ENCODE measurements around the gene DDAH1. TPM values are rescaled to one million over a fixed set of nuclear protein-coding genes. Genes with fewer than 3 reads are reported as not detected.

DDAH1 gene
- total and polyA plus RNA-seq, 7 donors = 11.5 to 43.2 (median 25.2) TPM

- Histone ChIP-seq H3K27ac (peak overlapping the region; percentile 46 to 96 (median 49)), H3K36me3 (no peaks in the 10 kb centered on the region), H3K4me1 (peaks cover 0 to 21% (median 14%) of the 10 kb centered on the region in 4 donors), H3K27me3 (no peaks in the 10 kb centered on the region), H3K4me3 (no peak overlapping the region), H3K9me3 (no peaks in the 10 kb centered on the region)
- DNase-seq = no peak
- WGBS, 2 donors = 59 to 74% methylated on average over 10 of the region's 10 CpGs
- intact Hi-C loops (cut with DNase I) = no loop called here
- TF ChIP-seq POLR2A (IDR thresholded peaks at IDR 0.05) = no peak
- TF ChIP-seq, protein P1, sequence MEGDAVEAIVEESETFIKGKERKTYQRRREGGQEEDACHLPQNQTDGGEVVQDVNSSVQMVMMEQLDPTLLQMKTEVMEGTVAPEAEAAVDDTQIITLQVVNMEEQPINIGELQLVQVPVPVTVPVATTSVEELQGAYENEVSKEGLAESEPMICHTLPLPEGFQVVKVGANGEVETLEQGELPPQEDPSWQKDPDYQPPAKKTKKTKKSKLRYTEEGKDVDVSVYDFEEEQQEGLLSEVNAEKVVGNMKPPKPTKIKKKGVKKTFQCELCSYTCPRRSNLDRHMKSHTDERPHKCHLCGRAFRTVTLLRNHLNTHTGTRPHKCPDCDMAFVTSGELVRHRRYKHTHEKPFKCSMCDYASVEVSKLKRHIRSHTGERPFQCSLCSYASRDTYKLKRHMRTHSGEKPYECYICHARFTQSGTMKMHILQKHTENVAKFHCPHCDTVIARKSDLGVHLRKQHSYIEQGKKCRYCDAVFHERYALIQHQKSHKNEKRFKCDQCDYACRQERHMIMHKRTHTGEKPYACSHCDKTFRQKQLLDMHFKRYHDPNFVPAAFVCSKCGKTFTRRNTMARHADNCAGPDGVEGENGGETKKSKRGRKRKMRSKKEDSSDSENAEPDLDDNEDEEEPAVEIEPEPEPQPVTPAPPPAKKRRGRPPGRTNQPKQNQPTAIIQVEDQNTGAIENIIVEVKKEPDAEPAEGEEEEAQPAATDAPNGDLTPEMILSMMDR (IDR thresholded peaks at IDR 0.05) = no peak
- no peak for TF ChIP-seq POLR2AphosphoS5 (IDR thresholded peaks at IDR 0.05)
- TF ChIP-seq EP300 (IDR thresholded peaks at IDR 0.05) = no peak
Measured at GRCh38 chr1:85279458-85280080, 185.4 kb downstream of the DDAH1 start.

DNA sequence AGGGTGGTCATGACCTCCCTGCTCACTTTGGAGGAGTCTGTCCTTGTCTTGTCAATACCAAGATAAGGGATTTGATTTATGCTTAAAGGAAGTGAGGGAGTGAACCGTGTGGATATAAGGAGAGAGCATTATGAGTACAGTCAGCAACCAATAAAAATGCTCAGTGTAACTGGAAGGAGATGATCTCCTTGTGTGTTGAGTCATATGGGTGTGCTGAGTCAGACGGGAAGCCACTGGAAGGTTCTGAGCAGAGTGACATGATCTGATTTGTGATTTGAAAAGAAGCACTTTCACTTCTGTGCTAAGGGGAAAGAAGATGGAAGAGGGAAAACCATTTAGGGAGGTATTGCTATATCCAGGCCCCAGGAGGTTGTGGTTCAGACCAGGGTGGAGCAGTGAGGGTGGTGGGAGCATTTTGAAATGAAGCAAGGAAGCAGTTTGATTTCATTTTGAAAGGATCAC is 186.1 kb downstream of the DDAH1 start:
- Histone ChIP-seq H3K9me3 (no peaks in the 10 kb centered on the region), H3K27me3 (no peaks in the 10 kb centered on the region), H3K4me1 (peaks cover 0 to 27% (median 20%) of the 10 kb centered on the region in 4 donors), H3K27ac (peak overlapping the region; percentile 46 to 96 (median 49)), H3K36me3 (no peaks in the 10 kb centered on the region), H3K4me3 (no peak overlapping the region)
- TF ChIP-seq EP300 (IDR thresholded peaks at IDR 0.05) (no peak), POLR2AphosphoS5 (IDR thresholded peaks at IDR 0.05) (peak in 2 of 4 donors; percentile 8 to 59)
- intact Hi-C loops (cut with DNase I) = no loop called here
- WGBS, 2 donors = 1 to 11% methylated on average over 2 of the region's 2 CpGs
- no peak for DNase-seq

DNA sequence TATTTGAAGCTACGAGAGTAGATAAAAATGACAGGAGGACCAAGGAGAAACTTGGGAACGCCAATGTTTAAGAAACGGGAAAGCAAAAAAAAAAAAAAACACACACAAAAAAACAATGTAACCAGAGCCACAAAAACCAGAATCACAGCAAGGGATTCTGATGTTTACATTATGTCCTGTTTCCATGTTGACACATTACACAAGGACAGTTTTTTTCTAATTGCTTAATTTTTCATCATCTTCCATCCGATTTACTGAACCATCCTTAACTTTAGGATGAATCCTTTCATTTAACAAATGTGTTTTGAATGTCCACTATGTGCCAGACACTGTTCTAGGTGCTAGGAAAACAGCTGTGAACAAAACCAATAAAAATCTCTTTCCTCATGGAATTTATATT is 187.2 kb downstream of the DDAH1 start:
- H3K4me3 ChIP-seq = no peak overlapping the region
- peak overlapping the region; percentile 48 to 98 (median 96) for H3K27ac ChIP-seq
- WGBS, 2 donors = 90 to 95% methylated on average over 4 of the region's 4 CpGs
- peaks cover 0 to 35% (median 29%) of the 10 kb centered on the region in 4 donors for H3K4me1 ChIP-seq
- intact Hi-C loops (cut with DNase I) = no loop called here
- no peaks in the 10 kb centered on the region for H3K27me3 ChIP-seq
- H3K9me3 ChIP-seq = no peaks in the 10 kb centered on the region
- DNase-seq = no peak
- H3K36me3 ChIP-seq = no peaks in the 10 kb centered on the region
- TF ChIP-seq EP300 (IDR thresholded peaks at IDR 0.05) (no peak), POLR2A (IDR thresholded peaks at IDR 0.05) (no peak), POLR2AphosphoS5 (IDR thresholded peaks at IDR 0.05) (no peak)
- TF ChIP-seq, protein P1 (IDR thresholded peaks at IDR 0.05) = no peak

DNA sequence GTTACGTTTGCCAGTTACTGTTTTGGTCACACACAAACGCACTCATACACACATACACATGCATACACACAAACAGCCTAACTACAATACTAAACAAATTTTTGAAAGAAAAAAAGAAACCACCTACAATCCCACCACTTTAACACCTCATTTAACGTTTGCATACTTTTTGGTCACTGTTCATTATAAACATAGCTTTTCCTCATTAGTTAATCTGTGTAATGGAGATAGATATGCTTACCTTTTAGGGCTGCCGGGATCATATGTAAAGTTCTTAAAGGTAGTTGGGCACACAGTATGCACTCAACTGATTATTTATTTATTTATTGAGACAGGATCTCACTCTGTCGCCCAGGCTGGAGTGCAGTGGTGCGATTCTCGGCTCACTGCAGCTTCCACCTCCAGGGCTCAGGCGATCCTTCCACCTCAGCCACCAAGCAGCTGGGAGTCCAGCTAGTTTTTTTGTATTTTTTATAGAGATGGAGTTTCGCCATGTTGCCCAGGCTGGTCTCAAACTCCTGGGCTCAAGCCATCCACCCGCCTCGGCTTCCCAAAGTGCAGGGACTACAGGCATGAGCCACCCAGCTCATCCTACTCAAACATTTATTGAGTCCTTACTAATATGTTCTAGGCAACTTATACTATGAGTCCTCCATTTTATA is 187.8 kb downstream of the DDAH1 start:
- Histone ChIP-seq H3K4me3 (peak overlapping the region; percentile 74 to 96 (median 95)), H3K4me1 (peaks cover 0 to 39% (median 31%) of the 10 kb centered on the region in 4 donors), H3K36me3 (no peaks in the 10 kb centered on the region), H3K27ac (peak overlapping the region; percentile 95 to 98 (median 96)), H3K27me3 (no peaks in the 10 kb centered on the region), H3K9me3 (no peaks in the 10 kb centered on the region)
- intact Hi-C loops (cut with DNase I) = no loop called here
- DNase-seq = no peak
- TF ChIP-seq, protein P1 (IDR thresholded peaks at IDR 0.05) = no peak
- peak in 1 of 2 donors; percentile 60 for TF ChIP-seq POLR2A (IDR thresholded peaks at IDR 0.05)
- WGBS, 2 donors = 55 to 62% methylated on average over 11 of the region's 11 CpGs

- DNase-seq = peak; percentile 99
- WGBS, 2 donors = 0% methylated on average over 78 of the region's 78 CpGs
- Histone ChIP-seq H3K4me3 (peak within 1 kb of the TSS; percentile 74 to 96 (median 95)), H3K27me3 (no peaks in the 10 kb centered on the region), H3K4me1 (peaks cover 0 to 39% (median 31%) of the 10 kb centered on the region in 4 donors), H3K36me3 (no peaks in the 10 kb centered on the region), H3K27ac (peak within 1 kb of the TSS; percentile 95 to 98 (median 96)), H3K9me3 (no peaks in the 10 kb centered on the region)
- intact Hi-C loops (cut with DNase I) = no loop called here
- TF ChIP-seq POLR2AphosphoS5 (IDR thresholded peaks at IDR 0.05) (peak; percentile 89 to 92 (median 92)), POLR2A (IDR thresholded peaks at IDR 0.05) (peak; percentile 69 to 84), EP300 (IDR thresholded peaks at IDR 0.05) (peak in 1 of 4 donors; percentile 11)
- TF ChIP-seq, protein P1 (IDR thresholded peaks at IDR 0.05) = no peak
Measured at GRCh38 chr1:85276215-85276977, 188.6 kb downstream of the DDAH1 start, which contains the start of gene BCL10. BCL10 (minus strand) TSS chr1:85276632; CDS start chr1:85276352, 280 bp downstream.

Measured in sigmoid colon (tissue), 7 donors.